ENCODE results near the gene APOL6. TPM values are rescaled to one million over a fixed set of nuclear protein-coding genes. Genes with fewer than 3 reads are reported as not detected.

APOL6 gene
- total RNA-seq, 4 donors from 2014 or later = 28.9 to 70.2 (median 46.8) TPM

DNA sequence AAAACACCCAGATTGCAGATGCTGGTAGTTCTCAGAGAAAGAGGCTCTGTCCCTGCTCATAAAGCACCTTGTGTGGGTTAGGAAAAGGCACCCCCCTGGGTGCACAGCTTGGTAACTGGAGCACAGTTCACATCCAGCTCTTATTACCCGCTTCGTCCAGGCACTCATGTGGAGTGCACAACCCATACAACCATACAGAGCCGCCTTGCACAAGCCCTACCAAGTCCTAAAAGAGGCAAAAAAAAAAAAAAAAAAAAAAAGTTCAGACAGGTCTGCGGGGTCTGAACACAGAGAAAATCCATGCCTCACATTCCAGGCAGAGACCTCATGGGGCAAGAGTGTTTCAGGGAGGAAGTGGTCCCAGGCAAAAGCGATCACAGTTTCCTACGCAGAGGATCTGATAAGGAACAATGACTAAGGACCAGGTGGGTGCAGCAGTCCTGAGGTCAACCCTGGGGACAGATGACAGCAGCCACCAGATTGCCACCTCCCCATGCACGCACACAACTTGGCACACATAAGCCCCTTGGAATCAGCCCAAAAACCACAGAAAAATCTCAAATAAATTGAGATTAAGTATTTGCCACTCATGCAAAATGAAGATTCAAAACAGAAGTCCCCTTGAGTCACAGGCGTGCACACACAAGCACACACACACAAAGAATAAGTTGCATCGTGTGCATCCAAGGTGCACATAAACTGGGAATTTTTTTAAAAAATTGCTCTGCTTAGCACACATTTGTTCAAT is 43.5 kb upstream of the APOL6 start:
- TF ChIP-seq, protein P1, sequence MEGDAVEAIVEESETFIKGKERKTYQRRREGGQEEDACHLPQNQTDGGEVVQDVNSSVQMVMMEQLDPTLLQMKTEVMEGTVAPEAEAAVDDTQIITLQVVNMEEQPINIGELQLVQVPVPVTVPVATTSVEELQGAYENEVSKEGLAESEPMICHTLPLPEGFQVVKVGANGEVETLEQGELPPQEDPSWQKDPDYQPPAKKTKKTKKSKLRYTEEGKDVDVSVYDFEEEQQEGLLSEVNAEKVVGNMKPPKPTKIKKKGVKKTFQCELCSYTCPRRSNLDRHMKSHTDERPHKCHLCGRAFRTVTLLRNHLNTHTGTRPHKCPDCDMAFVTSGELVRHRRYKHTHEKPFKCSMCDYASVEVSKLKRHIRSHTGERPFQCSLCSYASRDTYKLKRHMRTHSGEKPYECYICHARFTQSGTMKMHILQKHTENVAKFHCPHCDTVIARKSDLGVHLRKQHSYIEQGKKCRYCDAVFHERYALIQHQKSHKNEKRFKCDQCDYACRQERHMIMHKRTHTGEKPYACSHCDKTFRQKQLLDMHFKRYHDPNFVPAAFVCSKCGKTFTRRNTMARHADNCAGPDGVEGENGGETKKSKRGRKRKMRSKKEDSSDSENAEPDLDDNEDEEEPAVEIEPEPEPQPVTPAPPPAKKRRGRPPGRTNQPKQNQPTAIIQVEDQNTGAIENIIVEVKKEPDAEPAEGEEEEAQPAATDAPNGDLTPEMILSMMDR (IDR thresholded peaks at IDR 0.05) = no peak
- TF ChIP-seq POLR2A (IDR thresholded peaks at IDR 0.05) = no peak
- Histone ChIP-seq H3K4me1 (no peaks in the 10 kb centered on the region), H3K4me3 (no peak overlapping the region), H3K36me3 (no peaks in the 10 kb centered on the region), H3K27ac (no peak overlapping the region), H3K27me3 (no peaks in the 10 kb centered on the region), H3K9me3 (no peaks in the 10 kb centered on the region)
- DNase-seq = no peak

DNA sequence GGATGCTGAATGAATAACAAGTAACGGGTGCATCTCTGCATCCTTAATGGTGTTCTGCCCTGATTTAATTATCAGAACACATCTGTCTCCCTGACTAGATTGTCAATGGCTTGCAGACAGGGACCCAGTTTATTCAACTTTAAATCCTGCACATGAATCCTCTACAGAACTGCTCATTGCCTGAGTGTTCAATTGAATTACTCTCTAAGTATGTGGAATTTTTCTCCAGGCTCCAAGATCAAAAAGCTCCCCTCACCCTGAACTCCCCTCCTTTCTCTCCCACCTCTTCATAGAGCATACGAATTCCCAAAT is 42.9 kb upstream of the APOL6 start:
- no peak for TF ChIP-seq POLR2A (IDR thresholded peaks at IDR 0.05)
- TF ChIP-seq, protein P1 (IDR thresholded peaks at IDR 0.05) = no peak
- no peak overlapping the region for H3K27ac ChIP-seq
- no peaks in the 10 kb centered on the region for H3K4me1 ChIP-seq
- no peaks in the 10 kb centered on the region for H3K36me3 ChIP-seq
- H3K9me3 ChIP-seq = no peaks in the 10 kb centered on the region
- no peak for DNase-seq
- no peak overlapping the region for H3K4me3 ChIP-seq
- H3K27me3 ChIP-seq = no peaks in the 10 kb centered on the region

DNA sequence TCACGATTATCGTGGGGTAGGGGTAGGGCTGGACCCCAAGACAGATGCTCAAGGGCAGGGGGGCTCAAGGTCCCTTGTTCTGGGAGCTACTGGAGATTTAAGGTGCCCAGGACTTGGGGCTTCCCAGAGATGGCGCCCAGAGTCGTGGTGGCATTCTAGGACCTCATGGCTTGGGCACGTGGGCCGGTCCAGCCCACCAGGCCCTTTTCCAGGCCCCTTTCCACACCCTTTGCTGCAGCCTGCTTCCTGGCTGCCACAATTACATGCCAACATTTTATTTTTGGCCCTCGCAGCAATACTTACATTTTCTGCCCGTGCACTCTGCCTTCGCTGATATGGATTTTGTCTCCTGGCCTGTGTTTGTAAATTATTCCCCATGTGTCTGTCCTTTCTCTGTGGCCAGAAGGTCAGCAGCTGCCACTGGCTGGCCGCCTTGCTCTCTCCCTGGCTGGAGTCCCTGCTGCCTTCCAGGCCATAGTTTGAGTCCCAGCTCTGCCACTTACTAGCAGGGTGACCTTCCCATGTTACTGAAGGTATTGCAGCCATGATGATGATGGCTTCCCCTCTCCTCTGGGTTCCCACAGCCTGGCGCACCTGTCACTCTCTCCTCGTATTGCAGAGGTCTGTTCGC is 42.3 kb upstream of the APOL6 start:
- no peak overlapping the region for H3K27ac ChIP-seq
- no peak for DNase-seq
- H3K4me1 ChIP-seq = no peaks in the 10 kb centered on the region

DNA sequence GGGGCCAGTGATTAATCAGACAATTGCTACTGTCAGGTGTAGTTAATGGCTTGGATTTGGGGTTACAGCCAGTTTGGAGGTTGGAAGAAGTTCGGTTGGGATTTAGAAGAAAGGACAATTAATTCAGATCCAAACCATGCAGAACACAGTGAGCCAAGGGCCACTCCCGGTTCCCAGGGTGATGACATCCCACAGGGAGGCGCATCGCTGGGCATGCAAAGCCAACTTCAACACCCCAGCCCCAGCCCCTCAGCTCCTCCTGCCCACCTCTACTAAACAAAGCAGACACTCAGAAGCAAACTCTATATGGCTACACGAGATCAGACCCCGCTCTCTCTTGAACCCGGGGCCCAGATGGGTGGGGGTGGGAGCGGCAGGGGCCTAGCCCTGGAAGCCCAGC is 41.3 kb upstream of the APOL6 start:
- Histone ChIP-seq H3K4me1 (no peaks in the 10 kb centered on the region), H3K4me3 (no peak overlapping the region), H3K27ac (no peak overlapping the region), H3K9me3 (no peaks in the 10 kb centered on the region), H3K36me3 (no peaks in the 10 kb centered on the region), H3K27me3 (no peaks in the 10 kb centered on the region)
- DNase-seq = no peak
- TF ChIP-seq, protein P1 (IDR thresholded peaks at IDR 0.05) = no peak
- TF ChIP-seq POLR2A (IDR thresholded peaks at IDR 0.05) = no peak

More for the DNA sequence above, 42.3 kb upstream of the APOL6 start:
- TF ChIP-seq, protein P1 (IDR thresholded peaks at IDR 0.05) = no peak
- TF ChIP-seq POLR2A (IDR thresholded peaks at IDR 0.05) = no peak
- H3K9me3 ChIP-seq = no peaks in the 10 kb centered on the region
- H3K4me3 ChIP-seq = no peak overlapping the region
- no peaks in the 10 kb centered on the region for H3K36me3 ChIP-seq
- no peaks in the 10 kb centered on the region for H3K27me3 ChIP-seq

DNA sequence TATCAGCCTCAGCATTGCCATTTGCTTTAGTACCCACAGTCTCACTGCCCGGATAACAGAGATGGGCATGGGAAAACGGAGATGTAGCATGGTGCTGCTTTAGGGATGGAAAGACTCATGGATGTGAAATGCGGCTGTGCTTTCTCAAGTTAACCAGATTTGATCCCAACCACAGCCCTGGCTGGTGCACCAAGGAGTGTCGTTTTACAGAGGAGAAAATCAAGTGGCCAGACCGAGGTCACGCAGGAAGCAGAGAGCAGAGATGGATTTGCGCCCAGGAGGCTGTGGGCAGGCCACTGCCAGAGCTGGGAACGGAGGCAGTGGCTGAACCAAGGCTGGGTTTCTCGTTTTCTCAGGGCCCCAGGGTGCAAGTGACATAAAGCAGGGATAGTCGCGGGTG is 40.2 kb upstream of the APOL6 start:
- no peak overlapping the region for H3K4me3 ChIP-seq
- H3K9me3 ChIP-seq = no peaks in the 10 kb centered on the region
- no peak overlapping the region for H3K27ac ChIP-seq
- DNase-seq = no peak
- TF ChIP-seq, protein P1 (IDR thresholded peaks at IDR 0.05) = no peak
- no peak for TF ChIP-seq POLR2A (IDR thresholded peaks at IDR 0.05)
- no peaks in the 10 kb centered on the region for H3K4me1 ChIP-seq
- no peaks in the 10 kb centered on the region for H3K36me3 ChIP-seq
- H3K27me3 ChIP-seq = no peaks in the 10 kb centered on the region

All from Peyer's patch (tissue), 4 donors.